ENCODE measurements around the gene DDX56. TPM values are rescaled to one million over a fixed set of nuclear protein-coding genes. Genes with fewer than 3 reads are reported as not detected.

Gene DDX56
- total RNA-seq, 1 experiment from 2014 or later: 154 TPM

DNA sequence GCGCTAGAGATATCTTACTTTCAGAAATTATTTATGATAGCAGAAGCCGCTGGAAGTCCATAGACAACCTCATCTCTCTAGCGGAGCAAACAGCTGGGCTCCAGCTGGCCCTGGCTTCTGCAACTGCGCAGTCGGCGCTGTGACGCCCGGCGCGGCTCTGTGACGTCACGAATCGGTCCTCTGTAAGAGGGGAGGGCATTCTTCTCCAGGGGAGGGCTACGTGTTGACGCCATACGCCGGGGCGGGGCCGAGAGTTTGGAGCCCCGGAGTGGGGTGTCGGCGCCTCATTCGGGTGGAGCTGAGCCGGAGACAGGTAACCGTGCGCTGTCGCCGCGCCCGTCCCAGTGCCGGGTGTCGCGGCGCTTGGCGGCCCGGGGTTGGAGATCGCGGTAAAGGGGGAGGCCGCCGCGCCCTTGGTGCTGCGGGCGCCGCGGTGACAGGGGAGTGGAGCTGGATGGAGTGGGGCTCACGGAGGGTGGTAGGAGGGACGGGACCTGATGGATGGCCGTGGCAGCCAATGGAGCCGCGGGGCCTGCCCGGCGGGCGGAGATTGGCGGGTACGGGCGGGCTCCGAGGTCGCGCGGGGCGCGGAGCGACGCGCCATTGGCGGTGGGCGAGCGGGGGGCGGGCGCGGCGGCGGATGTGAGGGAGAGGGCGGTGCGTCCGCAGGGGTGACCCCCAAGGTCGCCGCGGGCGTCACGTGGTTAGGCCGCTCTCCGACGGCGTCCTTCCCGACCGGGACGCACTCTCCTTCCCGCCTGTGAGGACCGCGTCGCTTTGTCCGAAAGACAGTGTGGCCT is 32.8 kb upstream of the DDX56 start, which contains the start of gene OGDH:
Gene OGDH (plus strand): TSS at position 287 of the 800 bp plus-strand sequence. CDS start 17,717 bp downstream, outside the sequence.
- Histone ChIP-seq H3K4me1 (peaks cover 16% of the 10 kb centered on the region), H3K27me3 (replicated peaks; ENCODE audit: control insufficient read depth, insufficient read depth, low read length) (no peaks in the 10 kb centered on the region), H3K36me3 (ENCODE audit: control insufficient read depth, insufficient read depth, low read length) (no peaks in the 10 kb centered on the region), H3K4me3 (ENCODE audit: low read depth, low read length) (peak within 1 kb of the TSS; percentile 76), H3K9me3 (no peaks in the 10 kb centered on the region)
- intact Hi-C loops (cut with micrococcal nuclease; ENCODE audit: unreplicated experiment): loop anchor here (1.0 to 5.0 kb wide), 5 partner anchors 12 to 191 kb away; partner anchors contain the start of genes PPIA, TMED4 and ZMIZ2
- Mint-ChIP-seq H3K4me1 (ENCODE audit: low read depth, unreplicated experiment) (peaks cover 22% of the 10 kb centered on the region), H3K9me3 (ENCODE audit: unreplicated experiment) (no peaks in the 10 kb centered on the region), H3K4me3 (ENCODE audit: unreplicated experiment) (peak within 1 kb of the TSS; percentile 91), H3K36me3 (ENCODE audit: insufficient read depth, unreplicated experiment) (peaks cover 34% of the 10 kb centered on the region), H3K27me3 (ENCODE audit: insufficient read depth, unreplicated experiment) (no peaks in the 10 kb centered on the region), H3K27ac (ENCODE audit: unreplicated experiment) (peak within 1 kb of the TSS; percentile 97)
- peak; percentile 98 to 99 for DNase-seq
- ChIA-PET POLR2A (interaction anchor here (0.6 to 2.7 kb wide), 13 partner anchors 11 to 393 kb away, joined by 3 to 21 read pairs (median 4); partner anchors contain the start of genes CCM2, DDX56, PPIA and PURB), CTCF (interaction anchor here (0.6 to 0.8 kb wide), 3 partner anchors 27 to 223 kb away, joined by 3 to 6 read pairs (median 3); no protein-coding TSS in a partner anchor)
- TF ChIP-seq, protein P1, sequence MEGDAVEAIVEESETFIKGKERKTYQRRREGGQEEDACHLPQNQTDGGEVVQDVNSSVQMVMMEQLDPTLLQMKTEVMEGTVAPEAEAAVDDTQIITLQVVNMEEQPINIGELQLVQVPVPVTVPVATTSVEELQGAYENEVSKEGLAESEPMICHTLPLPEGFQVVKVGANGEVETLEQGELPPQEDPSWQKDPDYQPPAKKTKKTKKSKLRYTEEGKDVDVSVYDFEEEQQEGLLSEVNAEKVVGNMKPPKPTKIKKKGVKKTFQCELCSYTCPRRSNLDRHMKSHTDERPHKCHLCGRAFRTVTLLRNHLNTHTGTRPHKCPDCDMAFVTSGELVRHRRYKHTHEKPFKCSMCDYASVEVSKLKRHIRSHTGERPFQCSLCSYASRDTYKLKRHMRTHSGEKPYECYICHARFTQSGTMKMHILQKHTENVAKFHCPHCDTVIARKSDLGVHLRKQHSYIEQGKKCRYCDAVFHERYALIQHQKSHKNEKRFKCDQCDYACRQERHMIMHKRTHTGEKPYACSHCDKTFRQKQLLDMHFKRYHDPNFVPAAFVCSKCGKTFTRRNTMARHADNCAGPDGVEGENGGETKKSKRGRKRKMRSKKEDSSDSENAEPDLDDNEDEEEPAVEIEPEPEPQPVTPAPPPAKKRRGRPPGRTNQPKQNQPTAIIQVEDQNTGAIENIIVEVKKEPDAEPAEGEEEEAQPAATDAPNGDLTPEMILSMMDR (IDR thresholded peaks at IDR 0.05; ENCODE audit: insufficient read depth in 1 of 2, low read depth in 1 of 2, low read length in 1 of 2, severe bottlenecking in 1 of 2, unreplicated experiment in 1 of 2): no peak
- TSS peak; percentile 91 for BruUV-seq (replicated peaks)

DNA sequence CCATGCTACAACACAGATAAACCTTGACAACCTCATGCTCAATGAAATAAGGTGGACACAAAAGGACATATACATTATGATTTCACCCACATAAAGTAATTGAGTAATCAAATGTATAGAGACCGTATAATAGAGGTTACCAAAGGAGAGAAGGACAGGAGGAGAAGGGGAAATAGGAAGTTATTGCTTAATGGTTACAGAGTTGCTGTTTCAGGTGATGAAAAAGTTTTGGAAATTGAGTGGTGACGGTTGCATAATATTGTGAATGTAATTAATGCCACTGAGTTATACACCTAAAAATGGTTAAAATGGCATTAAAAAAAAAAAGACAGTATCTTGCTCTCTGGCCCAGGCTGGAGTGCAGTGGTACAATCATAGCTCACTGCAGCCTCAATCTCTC is 31.2 kb upstream of the DDX56 start:
- Histone ChIP-seq H3K4me3 (ENCODE audit: low read depth, low read length) (peak overlapping the region; percentile 66; the same call in 1 of the 2 replicates), H3K9me3 (no peaks in the 10 kb centered on the region), H3K36me3 (ENCODE audit: control insufficient read depth, insufficient read depth, low read length) (no peaks in the 10 kb centered on the region), H3K27me3 (replicated peaks; ENCODE audit: control insufficient read depth, insufficient read depth, low read length) (no peaks in the 10 kb centered on the region), H3K4me1 (peaks cover 16% of the 10 kb centered on the region)
- Mint-ChIP-seq H3K9me3 (ENCODE audit: unreplicated experiment) (no peaks in the 10 kb centered on the region), H3K27ac (ENCODE audit: unreplicated experiment) (no peak overlapping the region), H3K36me3 (ENCODE audit: insufficient read depth, unreplicated experiment) (peaks cover 34% of the 10 kb centered on the region), H3K27me3 (ENCODE audit: insufficient read depth, unreplicated experiment) (no peaks in the 10 kb centered on the region), H3K4me3 (ENCODE audit: unreplicated experiment) (peak overlapping the region; percentile 91), H3K4me1 (ENCODE audit: low read depth, unreplicated experiment) (peaks cover 22% of the 10 kb centered on the region)
- BruUV-seq (replicated peaks): no TSS peak
- TF ChIP-seq, protein P1 (IDR thresholded peaks at IDR 0.05; ENCODE audit: insufficient read depth in 1 of 2, low read depth in 1 of 2, low read length in 1 of 2, severe bottlenecking in 1 of 2, unreplicated experiment in 1 of 2): no peak
- DNase-seq: no peak
- ChIA-PET POLR2A (interaction anchor here (0.6 to 2.4 kb wide), 2 partner anchors 14 to 614 kb away, joined by 10 to 14 read pairs; no protein-coding TSS in a partner anchor), CTCF (interaction anchor here (0.6 kb wide), 1 partner anchor 214 kb away, joined by 5 read pairs; no protein-coding TSS in a partner anchor)
- intact Hi-C loops (cut with micrococcal nuclease; ENCODE audit: unreplicated experiment): loop anchor here (5.0 kb wide), 1 partner anchor 192 kb away; the partner anchor contains the start of gene PPIA

DNA sequence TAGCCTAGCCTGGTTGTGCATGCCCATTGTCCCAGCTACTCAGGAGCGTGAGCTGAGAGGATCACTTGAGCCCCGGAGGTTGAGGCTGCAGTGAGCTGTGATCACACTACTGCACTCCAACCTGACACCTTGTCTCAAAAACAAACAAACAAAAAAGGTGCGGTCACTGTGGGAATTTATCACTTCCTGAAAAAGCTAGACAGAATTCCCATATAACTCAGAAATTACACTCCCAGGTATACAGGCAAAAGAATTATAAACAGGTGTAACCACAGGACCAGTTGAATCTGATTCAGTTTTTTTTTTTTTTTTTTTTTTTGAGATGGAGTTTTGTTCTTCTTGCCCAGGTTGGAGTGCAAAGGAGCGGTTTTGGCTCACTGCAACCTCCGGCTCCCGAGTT is 29.5 kb upstream of the DDX56 start:
- Histone ChIP-seq H3K4me1 (0 out of 2 replicates have a peak, but pooled peaks cover 7% of the 10 kb centered on the region), H3K4me3 (ENCODE audit: low read depth, low read length) (no peak overlapping the region), H3K36me3 (ENCODE audit: control insufficient read depth, insufficient read depth, low read length) (no peaks in the 10 kb centered on the region), H3K9me3 (no peaks in the 10 kb centered on the region), H3K27me3 (replicated peaks; ENCODE audit: control insufficient read depth, insufficient read depth, low read length) (no peaks in the 10 kb centered on the region)
- H3K27ac Mint-ChIP-seq (ENCODE audit: unreplicated experiment): no peak overlapping the region
- H3K27me3 Mint-ChIP-seq (ENCODE audit: insufficient read depth, unreplicated experiment): no peaks in the 10 kb centered on the region
- H3K4me1 Mint-ChIP-seq (ENCODE audit: low read depth, unreplicated experiment): peaks cover 13% of the 10 kb centered on the region
- intact Hi-C loops (cut with micrococcal nuclease; ENCODE audit: unreplicated experiment): no loop called here
- POLR2A ChIA-PET: no interaction called here
- no peaks in the 10 kb centered on the region for H3K9me3 Mint-ChIP-seq (ENCODE audit: unreplicated experiment)
- H3K4me3 Mint-ChIP-seq (ENCODE audit: unreplicated experiment): no peak overlapping the region
- DNase-seq: no peak
- H3K36me3 Mint-ChIP-seq (ENCODE audit: insufficient read depth, unreplicated experiment): peaks cover 24% of the 10 kb centered on the region
- BruUV-seq (replicated peaks): no TSS peak
- CTCF ChIA-PET: no interaction called here
- TF ChIP-seq, protein P1 (IDR thresholded peaks at IDR 0.05; ENCODE audit: insufficient read depth in 1 of 2, low read depth in 1 of 2, low read length in 1 of 2, severe bottlenecking in 1 of 2, unreplicated experiment in 1 of 2): no peak
